ENCODE results near the gene KRTAP5-3. TPM values are rescaled to one million over a fixed set of nuclear protein-coding genes. Genes with fewer than 3 reads are reported as not detected.

The KRTAP5-3 gene
- total and polyA plus RNA-seq, 2 donors (not counting 3 experiments of a cell fraction or from before 2014, with no cell fraction given) = not detected

DNA sequence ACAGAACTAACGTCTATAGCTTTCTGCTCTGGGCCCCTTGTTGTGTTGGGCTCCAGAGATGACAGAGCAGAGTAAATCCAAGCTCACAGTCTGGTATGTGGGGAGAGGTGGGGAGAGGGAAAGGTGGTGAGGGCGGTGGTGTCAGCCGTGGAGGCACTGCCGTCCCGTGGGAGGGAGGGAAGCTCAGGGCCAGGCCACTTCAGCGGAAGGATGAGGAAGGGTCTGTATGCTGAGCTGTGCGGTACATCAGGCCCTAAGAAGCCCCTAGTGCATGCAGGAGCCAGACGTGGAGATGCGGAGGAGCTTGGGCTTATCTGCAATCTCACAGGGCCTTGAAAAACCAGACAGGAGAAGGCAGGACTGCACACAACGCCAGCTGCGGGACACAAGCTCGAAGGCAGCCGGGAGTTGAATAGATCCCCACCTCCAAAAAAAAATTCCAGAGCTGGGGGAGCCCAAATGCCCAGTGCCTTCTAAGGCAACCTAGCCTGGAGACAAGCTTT is 22.9 kb upstream of the KRTAP5-3 start:
- POLR2A ChIA-PET = no interaction called here
- H3K27me3 ChIP-seq (ENCODE audit: control insufficient read depth in 2 of 2, insufficient read depth in 2 of 2, low read length in 2 of 2) = peaks cover 0 to 10% of the 10 kb centered on the region in 2 experiments

More for the DNA sequence above, 22.9 kb upstream of the KRTAP5-3 start:
- dilution Hi-C loops (cut with MboI; ENCODE audit: extremely low pct_ligation_motif_present, low sequenced_read_pairs) (no loop called here), intact Hi-C loops (cut with micrococcal nuclease) (no loop called here)
- no peak overlapping the region for H3K9ac ChIP-seq (replicated peaks; ENCODE audit: extremely low read depth, insufficient read depth, low read length)
- no peaks in the 10 kb centered on the region for H3K36me3 ChIP-seq (ENCODE audit: control insufficient read depth in 2 of 2, extremely low read depth in 1 of 2, insufficient read depth in 2 of 2, low read length in 2 of 2)
- no peaks in the 10 kb centered on the region for H3K9me3 ChIP-seq (replicated peaks; ENCODE audit: control insufficient read depth, insufficient read depth, low read length)
- CTCF ChIA-PET = interaction anchor here (1.1 to 4.3 kb wide), 11 partner anchors 8 to 521 kb away, joined by 3 to 25 read pairs (median 5); no protein-coding TSS in a partner anchor
- no peak overlapping the region for H3K4me3 ChIP-seq (replicated peaks in 1 of 3; ENCODE audit: insufficient read depth in 1 of 3, low read depth in 1 of 3, low read length in 3 of 3)
- TF ChIP-seq, protein P1, sequence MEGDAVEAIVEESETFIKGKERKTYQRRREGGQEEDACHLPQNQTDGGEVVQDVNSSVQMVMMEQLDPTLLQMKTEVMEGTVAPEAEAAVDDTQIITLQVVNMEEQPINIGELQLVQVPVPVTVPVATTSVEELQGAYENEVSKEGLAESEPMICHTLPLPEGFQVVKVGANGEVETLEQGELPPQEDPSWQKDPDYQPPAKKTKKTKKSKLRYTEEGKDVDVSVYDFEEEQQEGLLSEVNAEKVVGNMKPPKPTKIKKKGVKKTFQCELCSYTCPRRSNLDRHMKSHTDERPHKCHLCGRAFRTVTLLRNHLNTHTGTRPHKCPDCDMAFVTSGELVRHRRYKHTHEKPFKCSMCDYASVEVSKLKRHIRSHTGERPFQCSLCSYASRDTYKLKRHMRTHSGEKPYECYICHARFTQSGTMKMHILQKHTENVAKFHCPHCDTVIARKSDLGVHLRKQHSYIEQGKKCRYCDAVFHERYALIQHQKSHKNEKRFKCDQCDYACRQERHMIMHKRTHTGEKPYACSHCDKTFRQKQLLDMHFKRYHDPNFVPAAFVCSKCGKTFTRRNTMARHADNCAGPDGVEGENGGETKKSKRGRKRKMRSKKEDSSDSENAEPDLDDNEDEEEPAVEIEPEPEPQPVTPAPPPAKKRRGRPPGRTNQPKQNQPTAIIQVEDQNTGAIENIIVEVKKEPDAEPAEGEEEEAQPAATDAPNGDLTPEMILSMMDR (IDR thresholded peaks at IDR 0.05; ENCODE audit: extremely low read depth in 1 of 2, insufficient read depth in 1 of 2, low read depth in 1 of 2, low read length in 2 of 2) = no peak
- TF ChIP-seq JUN (IDR thresholded peaks at IDR 0.05; ENCODE audit: borderline replicate concordance, insufficient read depth, insufficient read length, low read depth) = no peak
- no peak for TF ChIP-seq POLR2AphosphoS5 (IDR thresholded peaks at IDR 0.05; ENCODE audit: insufficient read depth, low read depth, low read length)
- no peak for TF ChIP-seq FOS (IDR thresholded peaks at IDR 0.05; ENCODE audit: borderline replicate concordance, insufficient read depth, low read length)
- TF ChIP-seq, protein P2, sequence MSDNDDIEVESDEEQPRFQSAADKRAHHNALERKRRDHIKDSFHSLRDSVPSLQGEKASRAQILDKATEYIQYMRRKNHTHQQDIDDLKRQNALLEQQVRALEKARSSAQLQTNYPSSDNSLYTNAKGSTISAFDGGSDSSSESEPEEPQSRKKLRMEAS (IDR thresholded peaks at IDR 0.05; ENCODE audit: insufficient read depth, insufficient read length) = no peak
- H3K4me1 ChIP-seq (ENCODE audit: control insufficient read depth, extremely low read depth, insufficient read depth, low read length) = no peaks in the 10 kb centered on the region
- no peak overlapping the region for H3K4me2 ChIP-seq (ENCODE audit: insufficient read depth, low read length)
- H2AFZ ChIP-seq (ENCODE audit: low read depth, low read length) = no peak overlapping the region
- DNase-seq (ENCODE audit: low read depth, low spot score) (no peak), FAIRE-seq (no peak)
- BruUV-seq (replicated peaks) = no TSS peak
- no peaks in the 10 kb centered on the region for H3K79me2 ChIP-seq (ENCODE audit: control insufficient read depth, insufficient read depth, low read length)
- no peaks in the 10 kb centered on the region for H4K20me1 ChIP-seq (replicated peaks; ENCODE audit: control insufficient read depth, extremely low read depth, insufficient read depth, low read length)
- no peak overlapping the region for H3K27ac ChIP-seq (ENCODE audit: insufficient read depth, low read depth, low read length)
- no peaks in the 10 kb centered on the region for H3K9me1 ChIP-seq (replicated peaks; ENCODE audit: control insufficient read depth, extremely low read depth, insufficient read depth, low read length)
